ENCODE results near the gene PATZ1.

DNA sequence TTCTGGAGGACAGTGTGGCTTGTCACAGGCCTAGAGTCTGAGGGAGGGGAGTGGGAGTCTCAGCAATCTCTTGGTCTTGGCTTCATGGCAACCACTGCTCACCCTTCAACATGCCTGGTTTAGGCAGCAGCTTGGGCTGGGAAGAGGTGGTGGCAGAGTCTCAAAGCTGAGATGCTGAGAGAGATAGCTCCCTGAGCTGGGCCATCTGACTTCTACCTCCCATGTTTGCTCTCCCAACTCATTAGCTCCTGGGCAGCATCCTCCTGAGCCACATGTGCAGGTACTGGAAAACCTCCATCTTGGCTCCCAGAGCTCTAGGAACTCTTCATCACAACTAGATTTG, 66.8 kb downstream of the PATZ1 start:
- TF ChIP-seq, protein P1, sequence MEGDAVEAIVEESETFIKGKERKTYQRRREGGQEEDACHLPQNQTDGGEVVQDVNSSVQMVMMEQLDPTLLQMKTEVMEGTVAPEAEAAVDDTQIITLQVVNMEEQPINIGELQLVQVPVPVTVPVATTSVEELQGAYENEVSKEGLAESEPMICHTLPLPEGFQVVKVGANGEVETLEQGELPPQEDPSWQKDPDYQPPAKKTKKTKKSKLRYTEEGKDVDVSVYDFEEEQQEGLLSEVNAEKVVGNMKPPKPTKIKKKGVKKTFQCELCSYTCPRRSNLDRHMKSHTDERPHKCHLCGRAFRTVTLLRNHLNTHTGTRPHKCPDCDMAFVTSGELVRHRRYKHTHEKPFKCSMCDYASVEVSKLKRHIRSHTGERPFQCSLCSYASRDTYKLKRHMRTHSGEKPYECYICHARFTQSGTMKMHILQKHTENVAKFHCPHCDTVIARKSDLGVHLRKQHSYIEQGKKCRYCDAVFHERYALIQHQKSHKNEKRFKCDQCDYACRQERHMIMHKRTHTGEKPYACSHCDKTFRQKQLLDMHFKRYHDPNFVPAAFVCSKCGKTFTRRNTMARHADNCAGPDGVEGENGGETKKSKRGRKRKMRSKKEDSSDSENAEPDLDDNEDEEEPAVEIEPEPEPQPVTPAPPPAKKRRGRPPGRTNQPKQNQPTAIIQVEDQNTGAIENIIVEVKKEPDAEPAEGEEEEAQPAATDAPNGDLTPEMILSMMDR (IDR thresholded peaks at IDR 0.05) = no peak
- TF ChIP-seq SIN3A (IDR thresholded peaks at IDR 0.05; ENCODE audit: borderline replicate concordance, insufficient read depth, low read depth, low read length) = no peak

All from Panc1 (cell line).